DND-41 (cell line): ENCODE data around the gene INTS13.

Source experiments
- ATAC-seq: fragments of 200-7000 bp; cut with Tn5 transposase; 3 replicates; pipeline ENCODE4 v1.9.1; 2021; ENCODE audit warnings: low read depth; ENCODE audit not compliant: insufficient read depth
- DNase-seq: peaks from one replicate; pipeline ENCODE4 v3.0.0-alpha.2; 2020
- H2AFZ ChIP-seq: 2 replicates; pipeline ENCODE4 v1.6.0; 2012; ENCODE audit warnings: low read depth, low read length
- H3K27ac ChIP-seq: 2 replicates; pipeline ENCODE4 v1.5.1; 2012; ENCODE audit warnings: low read length, inconsistent platforms
- H3K27me3 ChIP-seq: fragments of 200-600 bp; sonication (generic); 2 replicates; pipeline ENCODE4 v1.6.0; 2012; ENCODE audit warnings: low read length, mild to moderate bottlenecking, inconsistent platforms; ENCODE audit not compliant: insufficient read depth, poor library complexity
- H3K36me3 ChIP-seq: 2 replicates; pipeline ENCODE4 v1.5.1; 2012; ENCODE audit warnings: low read length, inconsistent platforms; ENCODE audit not compliant: insufficient read depth
- H3K4me1 ChIP-seq: 2 replicates; pipeline ENCODE4 v1.5.1; 2012; ENCODE audit warnings: mild to moderate bottlenecking, low read length; ENCODE audit not compliant: insufficient read depth
- H3K4me2 ChIP-seq: 2 replicates; pipeline ENCODE4 v1.6.0; 2012; ENCODE audit warnings: mild to moderate bottlenecking, moderate library complexity, low read length, inconsistent platforms; ENCODE audit not compliant: insufficient read depth
- H3K4me3 ChIP-seq, 2 experiments: fragments of 200-600 bp in 1 of 2; shearing (Covaris generic) in 1 of 2; 2 replicates each; pipeline ENCODE4 v1.5.1; 2012 to 2016; ENCODE audit warnings: inconsistent platforms in 2 of 2, low read length in 2 of 2, mild to moderate bottlenecking in 2 of 2, low read depth in 1 of 2, moderate library complexity in 1 of 2
- H3K79me2 ChIP-seq: 2 replicates; pipeline ENCODE4 v1.6.0; 2012; ENCODE audit warnings: low read length, inconsistent platforms; ENCODE audit not compliant: insufficient read depth
- H3K9ac ChIP-seq: 2 replicates; pipeline ENCODE4 v1.6.0; 2012; ENCODE audit warnings: low read depth, mild to moderate bottlenecking, inconsistent platforms, low read length, moderate library complexity
- H3K9me3 ChIP-seq: 2 replicates; pipeline ENCODE4 v1.5.1; 2012; ENCODE audit warnings: low read length, moderate library complexity, mild to moderate bottlenecking, inconsistent platforms; ENCODE audit not compliant: insufficient read depth, severe bottlenecking
- H4K20me1 ChIP-seq: 2 replicates; pipeline ENCODE4 v1.6.0; 2012; ENCODE audit warnings: low read length; ENCODE audit not compliant: insufficient read depth
- CTCF ChIP-seq: IDR thresholded peaks from 2 replicates; pipeline ENCODE4 v1.5.1; 2012; ENCODE audit warnings: borderline replicate concordance, low read length, moderate library complexity, mild to moderate bottlenecking; ENCODE audit not compliant: poor library complexity, severe bottlenecking; ENCODE audit errors: extremely low read depth
- EZH2 ChIP-seq: IDR thresholded peaks from 3 replicates; pipeline ENCODE4 v1.6.1; 2012; ENCODE audit warnings: borderline replicate concordance, low read depth, mild to moderate bottlenecking, moderate library complexity, low read length, inconsistent platforms; ENCODE audit not compliant: severe bottlenecking

Gene INTS13

GRCh38 chr12:26895672-26896071 is 42.1 kb downstream of the INTS13 start:
- Histone ChIP-seq H3K36me3 (peaks cover 24% of the 10 kb centered on the region), H3K4me3 (no peak overlapping the region), H4K20me1 (no peaks in the 10 kb centered on the region), H3K9me3 (no peaks in the 10 kb centered on the region), H3K27ac (no peak overlapping the region), H2AFZ (no peak overlapping the region), H3K79me2 (no peaks in the 10 kb centered on the region), H3K4me1 (no peaks in the 10 kb centered on the region), H3K9ac (no peak overlapping the region), H3K27me3 (no peaks in the 10 kb centered on the region), H3K4me2 (no peak overlapping the region)
- TF ChIP-seq EZH2 (no peak), CTCF (no peak)
- DNase-seq (no peak), ATAC-seq (no peak)

DNA sequence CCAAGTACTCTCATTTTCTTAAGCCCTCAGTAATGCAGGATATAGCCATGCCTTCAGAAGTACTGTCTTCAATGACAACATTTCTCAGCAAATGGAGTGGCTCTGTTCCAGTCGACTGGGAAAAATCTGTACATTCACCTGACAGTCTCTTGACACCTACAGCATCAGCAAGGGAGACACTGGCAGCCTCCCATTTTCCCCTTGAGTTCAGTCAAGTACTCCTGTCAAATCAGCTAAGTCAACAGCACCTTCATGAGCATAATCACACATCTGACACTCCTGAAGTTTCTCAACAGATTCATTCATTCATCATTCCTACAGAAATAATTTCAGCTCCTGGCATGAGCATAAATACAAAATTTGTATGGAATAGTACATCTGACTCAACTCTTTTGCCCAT is 46.1 kb downstream of the INTS13 start:
- DNase-seq (no peak), ATAC-seq (no peak)
- Histone ChIP-seq H3K4me1 (no peaks in the 10 kb centered on the region), H3K9ac (no peak overlapping the region), H3K4me3 (no peak overlapping the region), H3K27ac (no peak overlapping the region), H3K79me2 (no peaks in the 10 kb centered on the region), H3K4me2 (no peak overlapping the region), H2AFZ (no peak overlapping the region), H3K36me3 (peaks cover 5% of the 10 kb centered on the region; the same call in 1 of the 2 replicates), H3K27me3 (no peaks in the 10 kb centered on the region), H4K20me1 (no peaks in the 10 kb centered on the region), H3K9me3 (no peaks in the 10 kb centered on the region)
- TF ChIP-seq CTCF (no peak), EZH2 (no peak)

DNA sequence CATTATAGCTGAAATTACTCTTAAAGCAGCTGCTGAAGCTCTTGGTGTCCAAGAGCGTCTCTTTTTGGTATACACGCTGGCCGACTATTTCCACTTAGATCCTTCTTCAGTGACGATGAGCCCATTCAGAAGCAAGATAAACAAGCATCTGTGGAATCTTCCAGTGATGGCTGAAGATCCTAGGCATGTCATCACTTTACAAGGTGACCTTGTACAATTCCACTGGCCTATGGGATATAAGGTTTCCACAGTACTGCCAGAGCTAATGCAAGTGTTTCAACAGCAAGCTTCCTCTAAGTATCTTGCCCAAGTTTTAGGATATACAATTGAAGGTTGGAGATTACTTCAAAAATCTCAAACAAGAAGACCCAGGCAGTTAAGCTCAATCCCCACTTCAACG is 47.0 kb downstream of the INTS13 start:
- no peak for TF ChIP-seq EZH2
- no peak for TF ChIP-seq CTCF
- no peak overlapping the region for H3K4me3 ChIP-seq
- ATAC-seq = no peak

More for the DNA sequence above, 47.0 kb downstream of the INTS13 start:
- H3K27me3 ChIP-seq = no peaks in the 10 kb centered on the region
- H4K20me1 ChIP-seq = no peaks in the 10 kb centered on the region
- no peak overlapping the region for H3K4me2 ChIP-seq
- H2AFZ ChIP-seq = no peak overlapping the region
- no peak overlapping the region for H3K27ac ChIP-seq
- H3K79me2 ChIP-seq = no peaks in the 10 kb centered on the region
- no peaks in the 10 kb centered on the region for H3K36me3 ChIP-seq
- no peaks in the 10 kb centered on the region for H3K4me1 ChIP-seq
- H3K9ac ChIP-seq = no peak overlapping the region
- DNase-seq = no peak
- H3K9me3 ChIP-seq = no peaks in the 10 kb centered on the region
